ENCODE measurements around the gene ARPC2.
A peak's percentile ranks its signal among the peaks of the same experiment; 100 is the strongest.
"Not testable (repeated sequence)": the region's sequence is repeated elsewhere in the genome, so short reads cannot be mapped to it uniquely, and the experiment has no call there.

Gene ARPC2

DNA sequence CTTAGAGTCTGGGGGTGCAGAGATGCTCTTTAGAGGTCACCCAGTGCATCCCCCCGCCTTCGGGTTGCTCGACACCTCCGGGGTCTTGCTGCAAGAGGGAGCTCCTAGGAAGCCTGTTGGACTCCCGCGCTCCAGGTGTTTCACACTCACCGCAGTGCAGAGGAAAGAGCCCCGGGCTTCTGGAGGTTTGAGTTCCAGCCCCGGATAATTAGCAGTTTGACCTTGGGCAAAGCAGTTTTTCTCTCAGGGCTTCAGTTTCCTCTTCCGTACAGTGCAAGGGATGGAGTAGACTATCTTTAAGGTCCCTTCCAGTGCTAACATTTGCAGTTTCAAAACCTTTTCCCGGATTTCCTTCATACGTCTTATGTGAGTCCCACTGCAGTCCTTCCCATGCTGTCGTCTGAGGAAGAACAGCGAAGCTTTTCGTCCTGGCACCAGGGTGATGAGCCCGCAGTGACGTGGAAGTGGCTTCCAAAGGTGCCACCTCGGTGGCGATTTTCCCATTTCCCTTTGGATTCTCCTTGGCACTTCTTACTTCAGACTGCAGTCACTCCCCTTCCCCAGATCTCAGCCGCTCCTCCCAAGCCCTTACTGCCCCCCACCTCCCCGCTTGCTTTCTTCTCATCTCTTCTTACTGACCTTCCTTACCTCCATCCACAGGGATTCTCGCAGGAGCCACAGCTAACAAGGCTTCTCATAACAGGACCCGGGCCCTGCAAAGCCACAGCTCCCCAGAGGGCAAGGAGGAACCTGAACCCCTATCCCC lies 53.9 kb downstream of the ARPC2 start:
- no peak for DNase-seq (ENCODE audit: low read depth, low spot score)

DNA sequence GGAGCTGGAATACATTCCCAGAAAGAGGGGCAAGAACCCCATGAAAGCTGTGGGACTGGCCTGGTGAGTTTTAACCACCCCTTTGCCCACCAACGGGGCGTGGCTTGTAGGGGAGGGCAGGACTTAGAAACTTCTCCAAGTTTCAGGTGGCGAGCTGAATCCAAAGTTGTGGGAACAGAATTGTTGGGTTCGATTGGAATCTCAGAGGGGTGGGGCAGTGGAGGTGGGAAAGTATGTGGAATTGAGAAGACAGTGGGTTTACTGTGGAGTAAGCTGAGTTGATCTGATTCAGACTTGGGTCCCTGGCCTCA lies 54.5 kb downstream of the ARPC2 start:
- no peak for DNase-seq (ENCODE audit: low read depth, low spot score)

DNA sequence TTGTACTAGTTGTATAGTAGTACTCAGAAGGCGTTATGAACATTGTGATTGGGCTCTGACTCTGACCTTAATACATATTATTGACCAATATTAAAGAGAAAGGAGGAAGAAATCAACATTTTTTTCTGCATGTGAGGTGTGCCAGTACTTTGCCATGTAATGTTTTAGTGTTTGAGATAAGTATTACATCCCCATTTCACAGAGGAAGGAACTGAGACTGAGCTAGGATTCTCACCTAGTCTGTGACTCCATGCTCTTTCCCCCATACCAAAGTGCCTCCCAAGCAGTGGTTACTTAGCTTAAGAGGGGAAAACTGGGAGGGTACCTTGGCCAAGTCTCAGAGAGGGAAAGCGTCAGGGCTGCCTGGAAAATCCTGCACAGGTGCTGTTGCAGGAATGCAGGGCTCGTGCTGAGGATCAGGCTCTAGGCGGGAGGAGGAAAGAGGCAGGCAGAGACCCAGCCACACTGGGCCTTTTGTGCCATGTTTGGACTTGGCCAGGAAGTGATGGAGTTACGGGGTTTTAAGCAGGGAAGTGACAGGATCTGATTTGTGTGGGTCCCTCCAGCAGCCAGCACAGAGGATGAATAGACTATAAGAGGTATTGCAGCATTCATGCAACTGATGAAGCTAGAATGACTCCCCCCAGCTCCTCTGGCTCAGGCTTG lies 55.0 kb downstream of the ARPC2 start:
- no peak for DNase-seq (ENCODE audit: low read depth, low spot score)

DNA sequence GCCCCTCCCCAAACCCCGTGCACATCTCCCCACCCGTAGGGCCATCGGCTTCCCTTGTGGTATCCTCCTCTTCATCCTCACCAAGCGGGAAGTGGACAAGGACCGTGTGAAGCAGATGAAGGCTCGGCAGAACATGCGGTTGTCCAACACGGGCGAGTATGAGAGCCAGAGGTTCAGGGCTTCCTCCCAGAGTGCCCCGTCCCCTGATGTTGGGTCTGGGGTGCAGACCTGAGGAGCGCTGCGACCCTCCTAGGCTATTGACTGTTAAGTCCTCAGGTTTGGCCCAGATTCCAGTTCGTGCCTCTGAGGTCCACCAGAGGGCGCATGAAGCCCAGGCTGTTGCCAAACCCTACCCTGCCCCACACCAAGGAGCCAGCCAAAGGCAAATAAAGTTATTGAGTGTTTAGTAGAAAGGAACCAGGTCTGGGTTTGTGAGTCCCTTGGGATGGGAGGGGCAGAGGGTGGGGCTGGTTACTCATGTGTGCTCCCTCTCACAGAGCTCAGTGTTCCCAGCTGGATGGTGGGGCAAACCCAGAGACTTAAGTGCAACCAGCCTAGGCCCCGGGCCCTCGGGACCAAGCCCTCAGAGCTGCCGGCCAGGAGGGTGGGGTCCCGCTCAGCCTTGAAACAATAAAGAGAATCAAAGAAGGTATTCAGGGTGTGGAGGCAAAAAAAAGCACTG lies 55.7 kb downstream of the ARPC2 start:
- peak; percentile 68 for DNase-seq (ENCODE audit: low read depth, low spot score)

DNA sequence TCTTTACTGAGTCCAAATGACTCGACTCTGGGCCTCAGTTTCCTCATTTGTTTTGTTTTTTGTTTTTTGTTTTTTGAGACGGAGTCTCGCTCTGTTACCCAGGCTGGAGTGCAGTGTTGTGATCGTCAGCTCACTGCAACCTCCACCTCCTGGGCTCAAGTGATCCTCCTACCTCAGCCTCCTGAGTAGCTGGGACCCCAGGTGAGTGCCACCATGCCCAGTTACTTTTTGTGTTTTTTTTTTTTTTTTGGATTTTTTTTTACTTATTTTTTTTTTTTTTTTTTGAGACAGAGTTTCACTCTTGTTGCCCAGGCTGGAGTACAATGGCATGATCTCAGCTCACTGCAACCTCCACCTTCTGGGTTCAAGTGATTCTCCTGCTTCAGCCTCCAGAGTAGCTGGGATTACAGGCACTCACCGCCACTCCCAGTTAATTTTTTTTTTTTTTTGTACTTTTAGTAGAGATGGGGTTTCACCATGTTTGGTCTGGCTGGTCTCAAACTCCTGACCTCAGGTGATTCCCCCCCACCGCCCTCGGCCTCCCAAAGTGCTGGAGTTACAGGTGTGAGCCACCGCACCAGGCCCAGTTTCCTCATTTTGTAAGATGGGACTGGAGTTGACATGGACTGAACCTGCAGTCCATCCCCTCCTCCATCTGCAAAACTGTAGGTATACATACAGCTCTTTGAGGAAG lies 56.4 kb downstream of the ARPC2 start:
- DNase-seq (ENCODE audit: low read depth, low spot score): not testable (repeated sequence)

DNA sequence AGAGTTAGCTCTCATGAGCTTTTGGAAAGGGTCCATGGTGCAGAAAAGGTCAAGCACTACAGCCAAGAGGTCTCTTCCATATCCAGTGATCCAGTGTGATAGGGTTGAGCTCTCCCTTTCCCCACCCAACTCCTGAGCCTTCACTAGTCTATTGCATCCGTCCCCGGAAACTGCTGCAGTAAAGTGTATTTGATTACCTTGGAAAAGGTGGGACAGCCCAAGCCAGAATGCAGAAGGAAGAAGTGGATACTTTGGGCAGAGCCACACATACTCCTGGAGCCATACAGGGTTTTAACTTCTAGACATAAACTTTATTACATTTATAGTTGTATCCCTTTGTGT lies 56.9 kb downstream of the ARPC2 start:
- no peak for DNase-seq (ENCODE audit: low read depth, low spot score)

DNA sequence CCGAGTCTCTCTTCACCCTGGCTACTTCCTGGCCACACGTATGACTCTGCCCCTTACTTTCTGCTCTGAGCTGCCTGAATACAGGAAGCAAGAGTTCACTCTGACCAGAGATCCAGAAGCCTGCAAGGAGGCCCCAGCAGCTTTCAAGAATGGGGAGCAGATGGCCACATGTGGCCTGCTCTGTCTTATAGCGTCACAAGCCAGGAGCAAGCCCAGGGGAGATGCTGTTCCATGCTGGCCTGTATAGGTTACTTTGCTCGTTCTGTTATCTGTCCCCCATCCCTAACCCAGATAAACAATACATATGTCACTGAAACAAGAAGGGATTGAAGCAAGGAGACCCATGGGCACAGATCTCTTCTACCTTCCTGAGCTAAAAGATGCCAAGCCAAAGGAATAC lies 57.6 kb downstream of the ARPC2 start:
- DNase-seq (ENCODE audit: low read depth, low spot score): no peak

DNA sequence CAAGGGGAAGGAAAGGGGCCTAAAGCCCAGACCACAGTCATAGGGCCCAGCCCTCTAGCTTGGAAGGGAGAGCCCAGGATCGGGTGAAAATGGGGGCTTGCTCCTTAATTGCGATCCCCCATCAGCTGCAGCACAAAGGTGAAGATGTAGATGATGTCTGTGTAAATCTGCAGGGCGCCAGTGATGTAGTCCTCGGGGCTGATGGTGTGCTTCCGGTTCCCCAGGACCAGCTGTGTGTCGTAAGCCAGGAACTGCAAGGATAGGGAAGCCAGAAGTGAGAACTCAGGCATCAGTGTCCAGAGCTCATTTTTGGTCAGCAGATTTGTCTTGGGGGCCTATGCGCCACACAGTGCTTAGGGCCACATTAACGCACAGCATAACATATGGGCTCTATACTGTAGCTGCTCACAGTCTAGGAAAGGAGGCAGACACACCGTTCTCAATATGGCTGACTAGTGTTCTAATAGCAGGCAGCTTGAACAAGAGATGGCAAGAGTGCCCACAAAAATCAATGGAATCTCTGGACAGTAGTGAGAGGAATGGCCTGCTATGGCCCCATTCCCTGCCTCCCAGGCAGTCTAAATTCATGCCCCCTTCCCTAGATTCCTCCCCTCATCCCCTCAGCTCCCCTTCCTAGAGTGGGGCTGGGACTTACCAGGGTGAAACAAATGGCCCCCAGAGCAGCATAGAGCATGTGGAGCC lies 58.5 kb downstream of the ARPC2 start:
- DNase-seq (ENCODE audit: low read depth, low spot score): no peak

DNA sequence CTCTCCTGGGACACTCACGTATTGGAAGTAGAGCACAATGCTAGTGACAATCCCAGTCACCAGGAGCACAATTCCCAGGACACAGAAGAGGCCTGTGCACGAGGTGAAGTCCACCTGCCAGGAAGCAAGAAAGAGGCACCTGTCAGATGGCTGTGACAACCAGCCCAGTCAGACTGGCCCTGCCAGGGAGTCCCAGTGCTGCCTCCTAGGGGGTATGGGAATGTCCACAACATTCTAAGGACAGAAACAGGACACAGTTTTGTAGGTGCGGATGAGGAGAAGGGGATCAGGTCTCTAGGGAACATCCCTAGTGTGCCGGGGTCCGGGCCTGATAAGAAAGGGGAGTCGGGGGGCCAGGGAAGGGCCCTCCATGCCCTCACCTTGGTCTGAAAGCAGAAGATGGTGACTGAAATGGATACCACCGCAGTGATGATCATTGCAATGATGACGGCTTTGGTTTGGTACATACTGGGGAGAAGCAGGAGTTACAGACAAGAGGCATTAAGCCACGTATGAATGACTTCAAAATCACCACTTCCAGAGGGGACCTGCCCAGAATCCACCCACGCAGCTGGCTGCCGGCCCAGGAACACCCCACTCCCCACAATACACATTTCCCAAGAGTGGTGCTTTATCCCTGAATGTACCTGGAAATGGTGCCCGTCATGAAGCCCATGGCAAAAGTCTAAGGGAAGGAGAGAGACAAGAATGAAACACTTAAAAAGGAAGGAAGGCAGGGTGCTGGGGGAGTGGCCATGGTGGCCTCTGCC lies 60.2 kb downstream of the ARPC2 start:
- no peak for DNase-seq (ENCODE audit: low read depth, low spot score)

DNA sequence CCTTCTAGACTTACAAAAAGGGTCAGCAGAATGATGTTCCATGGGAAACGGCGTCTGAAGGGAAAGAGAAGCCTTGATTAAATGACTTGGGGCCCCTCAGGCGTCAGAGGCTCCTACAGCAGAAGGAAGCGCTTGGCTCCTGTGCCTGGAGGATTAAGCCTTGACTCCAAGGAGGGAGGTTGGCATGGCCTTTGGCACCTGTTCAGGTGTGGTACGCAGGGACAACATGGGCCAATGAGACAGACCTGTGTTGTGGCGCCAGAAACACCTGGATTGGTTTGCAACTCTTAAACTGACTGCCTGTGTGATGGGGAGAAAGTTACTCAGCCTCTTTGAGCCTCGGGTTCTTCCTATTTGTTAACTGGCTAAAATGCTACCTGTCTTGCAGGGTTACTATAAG lies 60.9 kb downstream of the ARPC2 start:
- DNase-seq (ENCODE audit: low read depth, low spot score): no peak

DNA sequence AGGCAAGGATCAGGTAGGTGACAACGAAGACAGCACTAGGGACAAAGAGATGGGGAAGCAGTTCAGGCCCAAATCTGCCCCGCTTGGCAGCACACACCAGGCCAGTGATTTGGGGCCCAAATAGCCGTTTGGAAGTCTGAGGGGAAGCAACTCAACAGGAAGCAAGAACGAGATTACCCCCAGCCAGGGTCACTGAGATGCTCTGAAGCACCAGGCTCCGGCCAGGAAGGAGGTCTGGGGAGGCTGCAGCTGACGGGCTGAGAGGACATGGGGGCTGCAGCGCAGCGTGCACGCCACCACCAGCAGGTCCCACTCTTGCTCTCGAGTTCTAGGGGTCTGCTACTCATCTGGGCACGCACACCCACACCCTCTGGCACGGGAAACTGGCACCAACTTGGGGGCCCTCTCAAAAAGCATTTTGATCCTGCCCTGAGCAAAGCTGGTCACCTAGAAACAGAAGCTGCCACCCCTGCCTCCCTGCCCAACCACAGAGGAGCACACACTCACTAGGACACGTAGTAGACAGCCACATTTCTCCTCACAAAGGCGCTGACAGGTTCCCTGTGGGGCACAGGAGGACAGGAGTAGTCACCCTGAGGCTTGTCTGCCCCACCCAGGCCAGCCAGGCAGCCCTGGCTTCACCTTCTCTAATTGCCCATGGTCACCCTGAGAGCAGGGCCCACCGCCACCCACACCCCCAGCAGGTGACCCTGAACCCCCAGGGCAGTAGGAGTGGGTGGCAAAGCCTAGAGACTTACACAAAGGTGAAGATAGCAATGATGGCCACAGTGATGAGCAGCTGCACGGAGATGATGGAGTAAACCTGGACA lies 61.8 kb downstream of the ARPC2 start:
- no peak for DNase-seq (ENCODE audit: low read depth, low spot score)

DNA sequence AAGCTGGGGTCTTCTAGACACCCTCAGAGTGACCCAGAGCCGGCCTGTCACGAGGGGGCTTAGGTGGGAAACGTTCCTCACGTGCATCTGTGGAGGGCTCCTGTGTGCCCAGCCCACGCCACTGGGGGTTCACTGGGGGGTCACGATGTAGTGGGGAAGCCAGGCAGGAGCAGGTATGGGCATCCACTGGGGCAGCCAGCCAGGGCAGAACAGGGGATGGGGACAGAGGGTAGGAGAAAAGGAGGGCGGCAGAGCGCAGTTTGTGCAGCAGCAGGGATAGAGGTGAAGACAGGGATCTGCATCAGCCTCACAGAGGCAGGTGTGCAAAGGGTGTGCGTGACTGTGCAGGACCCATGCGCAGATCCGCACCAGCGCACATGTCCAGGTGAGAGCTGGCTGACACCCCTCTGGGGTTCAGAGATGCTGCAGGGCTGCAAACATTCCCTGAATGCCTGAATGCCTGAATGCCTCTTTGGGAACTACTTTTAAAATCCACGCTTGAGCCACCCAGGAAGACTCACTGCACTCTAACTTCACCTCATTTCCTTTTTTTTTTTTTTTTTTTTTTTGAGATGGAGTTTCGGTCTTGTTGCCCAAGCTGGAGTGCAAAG lies 63.4 kb downstream of the ARPC2 start:
- no peak for DNase-seq (ENCODE audit: low read depth, low spot score)

DNA sequence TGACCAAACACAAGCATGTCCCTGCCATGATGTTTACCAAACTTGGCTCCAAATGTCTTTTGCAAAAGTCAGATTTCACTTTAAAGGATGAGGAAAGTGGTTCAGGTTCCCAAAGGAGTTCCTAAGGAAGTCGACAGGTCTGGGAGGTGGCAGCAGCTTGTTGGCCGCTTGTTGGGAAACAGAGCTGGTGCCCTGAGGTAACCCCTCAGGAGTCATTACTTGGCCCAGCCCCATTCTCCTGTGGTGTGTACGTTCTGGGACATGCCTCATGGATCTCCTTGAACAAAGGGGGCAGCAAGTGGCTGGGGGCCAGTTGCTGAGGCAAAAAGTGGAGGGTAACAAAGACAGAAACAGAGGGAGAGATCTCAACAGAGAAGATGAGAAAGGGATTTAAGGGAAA lies 64.5 kb downstream of the ARPC2 start:
- DNase-seq (ENCODE audit: low read depth, low spot score): no peak

DNA sequence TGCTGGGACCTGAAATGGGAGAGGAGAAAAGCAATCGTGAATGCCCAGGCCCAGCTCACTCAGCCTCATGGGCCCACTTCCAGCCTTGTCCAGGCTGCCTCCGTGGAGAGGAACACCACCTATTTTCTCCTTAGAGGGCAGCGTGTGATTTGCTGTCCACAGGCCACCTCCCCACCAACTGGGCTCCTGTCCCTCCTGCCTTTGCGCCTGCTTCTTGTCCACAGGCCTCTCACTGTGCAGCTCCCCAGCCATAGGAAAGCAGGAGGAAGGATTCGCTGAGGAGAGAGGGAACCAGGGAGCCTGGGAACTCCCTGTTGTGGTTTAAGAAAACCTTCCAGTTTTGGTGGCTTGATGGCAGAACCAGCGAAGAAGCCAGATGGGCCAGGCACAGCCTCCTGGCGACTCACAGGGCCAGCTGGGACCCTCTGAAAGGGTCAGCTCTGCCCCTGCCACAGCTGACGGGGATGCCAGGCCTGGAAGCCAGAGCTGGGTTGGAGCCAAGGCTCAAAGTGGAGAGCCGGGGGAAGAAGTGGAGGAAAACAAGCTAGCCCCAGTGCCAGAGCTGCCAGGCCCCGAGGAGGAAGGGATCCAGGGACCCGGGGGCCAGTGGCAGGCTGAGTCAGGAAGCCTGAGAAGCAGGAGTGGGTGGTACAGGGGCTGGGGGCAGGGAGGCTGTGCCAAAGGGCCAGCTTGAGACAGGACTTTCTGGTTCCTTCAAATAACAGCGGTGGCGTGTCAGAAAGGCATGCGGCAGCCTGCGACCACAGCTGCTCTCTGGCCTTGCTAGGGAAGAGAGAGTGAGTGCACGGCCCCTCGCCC lies 65.4 kb downstream of the ARPC2 start:
- DNase-seq (ENCODE audit: low read depth, low spot score): no peak

DNA sequence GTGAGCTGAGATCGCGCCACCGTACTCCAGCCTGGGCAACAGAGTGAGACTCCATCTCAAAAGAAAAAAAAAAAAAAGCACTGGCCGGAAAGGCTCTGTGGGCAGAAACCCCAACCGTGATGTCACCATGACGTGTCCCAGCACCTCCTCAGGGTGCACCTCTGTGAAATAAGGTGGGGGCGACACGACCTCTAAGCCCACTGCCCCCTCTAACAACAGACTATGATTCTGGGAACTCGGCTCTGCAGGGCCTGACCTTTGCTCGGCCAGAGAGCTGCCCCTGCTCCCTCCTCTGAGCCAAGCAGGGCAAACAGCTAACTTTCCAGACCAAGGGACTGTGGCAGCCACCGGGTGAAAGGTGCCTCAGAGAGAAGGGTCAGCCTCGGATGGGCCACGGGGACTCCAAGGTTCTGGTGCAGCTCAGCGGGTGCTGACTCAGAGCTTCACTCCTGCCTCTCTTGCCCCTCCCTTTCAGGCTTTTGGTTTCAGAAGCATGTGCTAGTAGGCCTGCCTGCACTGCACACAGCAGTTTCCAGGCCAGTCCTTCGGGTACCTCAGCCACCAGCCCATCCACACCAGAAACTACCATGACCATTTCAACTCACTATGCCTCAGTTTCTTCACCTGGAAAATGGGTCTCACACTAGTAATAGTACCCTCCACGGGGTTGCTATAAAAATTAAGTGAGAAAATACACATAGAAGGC lies 67.3 kb downstream of the ARPC2 start:
- DNase-seq (ENCODE audit: low read depth, low spot score): no peak

DNA sequence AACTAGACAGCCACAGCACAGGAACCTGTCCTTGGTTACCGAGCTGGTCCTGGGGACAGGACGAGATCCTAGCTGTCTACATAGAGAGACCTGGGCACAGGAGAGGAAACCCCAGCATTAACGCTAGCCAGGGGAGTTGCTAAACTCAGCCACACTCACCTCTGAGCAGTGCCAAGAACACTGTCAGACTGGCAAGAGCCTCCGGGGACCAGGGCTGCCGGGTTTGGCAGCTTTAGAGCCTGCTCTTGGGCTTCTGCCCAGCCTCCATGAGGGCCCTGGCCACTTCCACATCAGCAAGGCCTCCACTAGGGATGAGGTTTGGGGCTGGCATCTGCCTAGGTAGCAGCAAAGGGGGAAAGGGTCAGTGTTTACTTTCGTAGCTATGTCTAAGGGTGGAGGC lies 68.6 kb downstream of the ARPC2 start:
- no peak for DNase-seq (ENCODE audit: low read depth, low spot score)

DNA sequence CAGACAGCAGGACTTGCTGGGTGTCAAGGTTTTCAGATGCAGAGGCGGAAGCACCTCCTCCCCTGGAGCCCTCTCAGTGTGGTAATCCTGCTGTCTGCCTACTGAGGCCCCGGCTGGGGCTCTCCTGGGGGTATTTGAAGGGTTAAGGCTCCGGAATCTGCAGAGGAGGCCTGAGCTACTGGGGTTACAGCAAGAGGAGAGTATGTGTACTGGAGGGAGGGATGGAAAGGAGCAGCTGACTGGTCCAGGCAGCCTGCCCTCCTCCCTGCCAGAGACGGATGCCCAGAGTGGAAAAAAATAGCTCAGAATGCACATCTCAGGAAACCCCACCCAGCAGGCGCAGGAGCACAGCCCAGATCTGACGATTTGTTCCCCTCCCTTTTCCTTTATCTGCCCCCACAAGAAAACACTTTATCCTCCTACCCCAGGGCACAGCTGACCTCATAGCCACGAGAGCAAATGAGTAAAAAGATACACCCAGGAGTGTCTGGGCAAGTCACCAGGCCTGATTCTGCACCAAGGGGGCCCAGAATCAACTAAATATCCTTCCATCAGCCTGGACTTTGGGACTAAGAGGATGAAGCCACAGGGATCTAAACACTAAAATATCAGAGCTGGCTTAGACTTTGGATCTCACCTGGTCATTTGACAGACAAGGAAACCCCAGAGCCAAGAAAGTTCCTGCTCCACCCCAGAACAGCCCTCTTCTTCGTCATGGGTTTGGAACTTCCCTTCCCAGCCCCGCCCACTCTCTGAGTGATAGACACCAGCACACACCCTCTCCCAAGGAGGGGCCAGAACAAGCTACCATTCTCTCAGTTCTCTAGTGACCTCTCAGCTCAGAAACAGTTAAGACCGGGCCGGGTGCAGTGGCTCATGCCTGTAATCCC lies 69.8 kb downstream of the ARPC2 start:
- DNase-seq (ENCODE audit: low read depth, low spot score): peak; percentile 66

All from smooth muscle cell of the brain vasculature (primary cell).